Stimulated activated CD8-positive, alpha-beta memory T cell treated with anti-CD3 and anti-CD28 coated beads, Interleukin-4, amount 100 ng/mL, for 1 hour (primary cell): Measurements from ENCODE around the gene IL1RN.

Experiments
- DNase-seq, 2 donors: peaks; one replicate each; pipeline ENCODE4 v3.0.0-alpha.2; 2020; ENCODE audit warnings: low read depth in 2 of 2, low spot score in 1 of 2

Gene IL1RN

GRCh38 chr2:113127646-113128570, 510 bp downstream of the IL1RN start:
- DNase-seq = no peak

GRCh38 chr2:113129519-113130078, 2.2 kb downstream of the IL1RN start:
- no peak for DNase-seq

GRCh38 chr2:113131352-113132185, 4.2 kb downstream of the IL1RN start:
- no peak for DNase-seq

DNA sequence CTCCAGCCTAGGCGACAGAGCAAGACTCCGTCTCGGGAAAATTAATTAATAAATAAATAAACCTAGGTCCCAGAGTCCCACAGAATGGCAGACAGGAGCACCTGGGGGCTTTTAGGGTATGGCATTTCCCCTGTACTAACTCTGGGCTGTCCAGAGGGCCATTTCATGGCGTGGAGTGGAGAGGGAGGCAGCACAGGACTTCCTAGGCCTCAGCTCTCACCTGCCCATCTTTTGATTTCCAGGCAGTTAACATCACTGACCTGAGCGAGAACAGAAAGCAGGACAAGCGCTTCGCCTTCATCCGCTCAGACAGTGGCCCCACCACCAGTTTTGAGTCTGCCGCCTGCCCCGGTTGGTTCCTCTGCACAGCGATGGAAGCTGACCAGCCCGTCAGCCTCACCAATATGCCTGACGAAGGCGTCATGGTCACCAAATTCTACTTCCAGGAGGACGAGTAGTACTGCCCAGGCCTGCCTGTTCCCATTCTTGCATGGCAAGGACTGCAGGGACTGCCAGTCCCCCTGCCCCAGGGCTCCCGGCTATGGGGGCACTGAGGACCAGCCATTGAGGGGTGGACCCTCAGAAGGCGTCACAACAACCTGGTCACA, 5.1 kb downstream of the IL1RN start:
- DNase-seq = no peak

GRCh38 chr2:113133704-113134598, 6.6 kb downstream of the IL1RN start:
- DNase-seq = no peak

GRCh38 chr2:113134717-113135116, 7.3 kb downstream of the IL1RN start:
- DNase-seq = no peak

DNA sequence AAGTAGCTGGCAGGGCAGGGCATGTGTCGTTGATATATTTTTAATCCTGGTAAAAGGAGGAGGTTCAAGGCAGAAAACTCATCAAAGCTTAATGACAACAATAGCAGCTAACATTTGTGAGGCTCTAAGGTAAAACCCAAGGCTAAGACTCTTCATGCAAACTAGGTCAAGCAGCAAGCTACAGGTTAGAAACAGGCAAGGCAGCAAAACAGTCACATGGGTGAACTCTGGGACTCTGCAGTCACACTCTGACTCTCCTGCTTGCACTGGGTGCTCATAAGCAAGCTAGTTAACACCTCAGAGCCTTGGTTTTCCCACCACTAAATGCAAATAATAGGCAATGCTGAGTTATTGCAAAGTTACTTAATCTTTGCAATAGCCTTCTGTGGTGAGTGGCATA, 7.9 kb downstream of the IL1RN start:
- DNase-seq = no peak

DNA sequence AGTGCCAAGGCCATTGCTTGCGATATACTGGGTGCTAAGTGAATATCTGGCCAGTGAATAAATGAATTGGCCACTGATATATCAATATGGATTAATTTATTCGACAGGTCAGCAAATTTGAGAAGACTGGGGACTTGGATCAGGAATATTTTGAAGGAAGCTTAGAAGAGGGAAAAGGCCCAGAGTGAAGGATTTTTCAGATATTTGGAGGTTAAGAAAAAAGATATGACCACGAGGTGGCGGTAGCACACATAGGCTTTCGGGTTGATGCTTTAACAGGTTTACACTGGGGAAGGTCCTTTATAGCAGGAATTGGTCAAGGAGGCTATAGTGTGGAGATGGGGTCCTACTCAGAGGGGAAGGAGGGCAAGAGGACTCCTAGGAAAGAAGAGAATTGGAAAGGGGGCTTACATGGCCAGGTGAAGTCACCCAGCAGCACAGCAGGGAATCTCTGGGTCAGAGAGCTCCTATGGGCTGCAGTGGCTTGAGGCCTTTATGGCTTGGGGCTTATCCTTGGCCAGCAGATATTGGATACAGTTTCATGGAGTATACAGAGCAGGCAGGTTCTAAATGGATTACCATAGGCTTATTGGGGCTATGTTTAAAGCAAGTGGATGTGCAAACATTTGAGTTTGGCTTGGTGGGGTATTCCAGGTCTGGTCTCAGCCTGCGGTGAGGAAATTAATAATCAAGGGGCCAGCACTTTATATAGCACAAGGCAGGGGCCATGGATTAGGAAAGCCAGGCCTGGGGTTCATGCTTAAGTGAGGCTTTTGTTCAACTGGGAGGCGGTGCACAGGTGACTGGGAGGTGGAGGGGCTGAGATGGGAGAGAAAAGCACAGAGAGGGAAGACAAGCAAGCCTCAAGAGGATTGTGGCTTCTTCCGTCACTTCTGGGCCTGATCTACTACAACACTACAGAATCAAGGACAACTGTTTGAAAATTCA, 9.7 kb downstream of the IL1RN start:
- DNase-seq = no peak

GRCh38 chr2:113137827-113138226, 10.4 kb downstream of the IL1RN start:
- DNase-seq = no peak

DNA sequence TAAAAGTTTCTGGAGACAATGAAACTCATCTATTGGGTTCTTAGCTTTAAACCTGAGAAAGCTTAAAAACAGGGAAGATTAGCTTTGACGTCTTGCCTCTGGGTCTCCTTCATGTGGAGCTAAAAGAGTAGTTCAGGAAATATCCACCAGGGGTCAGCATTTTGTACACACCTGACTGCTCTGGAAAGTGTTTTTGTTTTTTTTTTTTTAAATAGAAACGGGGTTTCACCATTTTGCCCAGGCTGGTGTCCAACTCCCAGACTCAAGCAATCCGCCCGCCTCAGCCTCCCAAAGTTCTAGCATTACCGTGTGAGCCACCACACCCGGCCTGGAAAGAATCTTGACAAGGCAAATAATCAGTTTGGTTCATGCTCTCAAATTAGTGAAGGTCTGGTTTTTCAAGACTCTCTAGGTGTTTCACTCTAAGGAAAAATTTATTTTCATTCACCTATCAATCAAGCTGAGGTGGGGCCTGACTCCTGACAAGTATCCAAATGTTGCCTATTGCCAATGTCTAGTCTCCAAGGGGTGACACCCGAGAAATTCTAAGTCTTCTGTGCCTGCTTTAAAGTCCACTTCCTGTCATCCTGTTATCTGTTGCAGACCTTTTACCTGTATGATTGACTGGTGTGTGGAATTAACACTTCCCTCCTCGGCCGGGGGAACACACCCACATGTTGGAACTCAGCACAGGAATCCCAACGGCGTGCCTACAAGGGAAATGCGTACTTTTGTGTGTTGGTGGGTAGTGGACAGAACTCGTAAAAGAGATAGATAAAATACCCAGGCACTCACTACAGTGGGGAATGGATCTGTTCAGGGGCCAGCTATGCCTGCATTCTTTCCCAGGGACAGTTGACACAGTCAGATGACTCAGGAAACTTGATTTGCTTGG, 11.3 kb downstream of the IL1RN start:
- DNase-seq = no peak

GRCh38 chr2:113141451-113141850, 14.1 kb downstream of the IL1RN start:
- no peak for DNase-seq

DNA sequence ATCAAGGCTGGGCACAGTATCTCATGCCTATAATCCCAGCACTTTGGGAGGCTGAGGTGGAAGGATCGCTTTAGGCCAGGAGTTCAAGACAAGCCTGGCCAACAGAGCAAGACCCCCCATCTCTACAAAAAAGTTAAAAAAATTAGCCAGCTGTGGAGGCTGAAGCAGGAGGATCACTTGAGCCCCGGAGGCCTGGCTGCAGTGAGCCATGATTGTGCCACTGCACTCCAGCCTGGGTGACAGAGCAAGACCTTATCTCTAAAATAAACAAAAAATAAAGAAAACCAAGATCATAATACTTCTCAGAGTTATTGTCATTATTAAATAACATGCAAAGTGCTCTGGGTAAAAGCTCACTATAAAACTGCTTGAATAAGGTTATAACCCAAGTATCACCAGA, 14.9 kb downstream of the IL1RN start:
- DNase-seq = no peak

DNA sequence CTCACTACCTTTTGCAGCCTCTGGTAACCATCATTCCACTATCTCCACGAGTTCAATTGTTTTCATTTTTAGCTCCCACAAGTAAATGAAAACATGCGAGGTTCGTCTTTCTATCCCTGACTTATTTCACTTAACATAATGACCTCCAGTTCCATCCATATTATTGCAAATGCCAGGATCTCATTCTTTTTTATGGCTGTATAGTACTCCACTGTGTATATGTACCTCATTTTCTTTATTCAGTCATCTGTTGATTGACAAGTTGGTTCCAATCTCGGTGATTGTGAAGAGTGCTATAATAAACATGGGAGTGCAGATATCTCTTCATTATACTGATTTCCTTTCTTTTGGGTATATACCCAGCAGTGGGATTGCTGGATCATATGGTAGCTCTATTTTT, 16.9 kb downstream of the IL1RN start:
- DNase-seq = no peak

DNA sequence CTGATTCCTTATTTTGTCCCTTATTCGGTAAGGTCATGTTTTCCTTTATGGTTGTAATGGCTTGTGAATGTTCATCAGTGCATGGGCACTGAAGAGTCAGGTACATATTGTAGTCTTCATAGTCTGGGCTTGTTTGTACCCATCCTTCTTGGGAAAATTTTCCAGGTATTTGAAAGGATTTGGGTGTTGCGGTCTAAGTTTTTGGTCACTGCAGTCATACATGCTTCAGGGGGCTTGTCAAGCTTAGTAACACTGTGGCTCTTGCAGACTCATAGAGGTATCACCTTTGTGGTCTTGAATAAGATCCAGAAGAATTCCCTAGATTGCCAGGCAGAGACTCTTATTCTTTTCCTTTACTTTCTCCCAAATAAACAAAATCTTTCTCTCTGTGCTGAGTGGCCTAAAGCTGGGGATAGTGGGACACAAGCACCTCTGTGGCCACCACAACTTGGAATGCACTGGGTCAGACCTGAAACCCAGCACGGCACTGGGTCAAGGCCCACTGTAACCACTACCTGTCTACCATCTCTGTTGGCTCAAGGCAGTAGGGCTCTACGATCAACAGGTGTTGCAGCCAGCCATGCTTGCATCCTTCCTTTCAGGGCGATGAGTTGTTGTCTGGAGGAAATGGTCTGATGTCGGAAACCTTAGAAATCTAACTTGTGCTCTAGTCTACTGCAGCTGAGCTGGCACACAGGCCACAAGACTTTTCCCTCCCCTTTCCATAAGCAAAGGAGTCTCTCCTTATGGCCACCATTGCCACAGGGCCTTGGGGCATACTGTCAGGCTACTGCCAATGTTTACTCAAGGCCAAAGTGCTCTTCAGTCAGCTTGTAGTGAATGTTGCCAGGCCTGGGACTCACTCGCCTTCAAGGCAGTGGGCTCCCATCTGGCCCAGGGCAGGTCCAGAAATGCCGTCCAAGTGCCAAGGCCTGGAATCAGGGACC, 21.5 kb downstream of the IL1RN start:
- DNase-seq = no peak

- DNase-seq = no peak
Measured at GRCh38 chr2:113149553-113150257, 22.3 kb downstream of the IL1RN start.

DNA sequence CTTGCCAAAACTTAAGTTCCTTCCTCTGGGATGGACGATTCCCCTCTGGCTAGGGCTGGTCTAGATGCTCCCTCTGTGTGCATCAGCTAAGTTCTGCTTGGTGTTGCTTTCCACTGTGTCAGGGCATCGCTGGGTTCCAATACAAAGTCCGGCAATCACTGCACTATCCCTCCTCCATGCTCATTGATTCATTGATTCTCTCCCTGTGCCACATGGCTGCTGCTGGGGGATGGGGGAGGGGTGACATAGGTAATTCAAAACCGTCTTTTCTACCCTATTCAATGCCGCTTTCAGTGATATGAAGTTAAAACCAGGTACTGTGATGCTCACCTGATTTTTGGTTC, 22.8 kb downstream of the IL1RN start:
- no peak for DNase-seq

- DNase-seq = no peak
Measured at GRCh38 chr2:113155331-113155730, 27.9 kb downstream of the IL1RN start.
